Measurements from ENCODE around the gene ZNF839.

Gene ZNF839

DNA sequence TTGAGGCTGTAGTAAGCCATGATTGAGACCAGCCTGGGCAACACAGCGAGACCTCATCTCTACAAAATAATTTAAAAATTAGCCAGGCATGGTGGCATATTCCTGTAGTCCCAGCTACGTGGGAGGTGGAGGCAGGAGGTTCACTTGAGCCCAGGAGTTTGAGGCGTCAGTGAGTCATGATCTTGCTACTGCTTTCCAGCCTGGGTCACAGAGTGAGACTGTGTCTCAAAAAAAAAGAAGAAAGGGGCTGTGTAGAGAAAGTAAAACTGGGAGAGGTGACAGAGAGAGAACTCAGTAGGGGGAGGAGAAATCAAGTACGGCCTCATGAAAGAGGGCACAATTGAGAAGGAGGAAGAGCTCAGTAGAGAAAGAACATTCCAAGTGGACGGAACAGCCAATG, 55.6 kb downstream of the ZNF839 start:
- Histone ChIP-seq H3K4me1 (ENCODE audit: low read length) (no peaks in the 10 kb centered on the region), H3K36me3 (replicated peaks; ENCODE audit: insufficient read depth, low read length) (no peaks in the 10 kb centered on the region), H3K4me3 (ENCODE audit: low read length) (no peak overlapping the region), H3K4me2 (ENCODE audit: low read depth, low read length) (no peak overlapping the region), H3K9me3 (replicated peaks; ENCODE audit: insufficient read depth, low read length) (no peaks in the 10 kb centered on the region), H3F3A (ENCODE audit: insufficient read depth, low read length) (no peaks in the 10 kb centered on the region), H4K20me1 (ENCODE audit: insufficient read depth, low read length) (no peaks in the 10 kb centered on the region), H2AFZ (ENCODE audit: low read length) (no peak overlapping the region), H3K79me2 (ENCODE audit: low read length) (no peaks in the 10 kb centered on the region), H3K27me3 (replicated peaks; ENCODE audit: insufficient read depth, low read length) (no peaks in the 10 kb centered on the region), H3K9me2 (replicated peaks; ENCODE audit: insufficient read depth, low read length) (no peaks in the 10 kb centered on the region), H3K27ac (ENCODE audit: low read length) (no peak overlapping the region), H3K9ac (ENCODE audit: low read length) (no peak overlapping the region)
- TF ChIP-seq EZH2phosphoT487 (IDR thresholded peaks at IDR 0.05; ENCODE audit: low read length) = no peak
- no peak for TF ChIP-seq CTCF (IDR thresholded peaks at IDR 0.05; ENCODE audit: low read length)
- TF ChIP-seq EZH2 (optimal IDR thresholded peaks at IDR 0.05; ENCODE audit: low read depth, low read length) = no peak
- no peak for DNase-seq

DNA sequence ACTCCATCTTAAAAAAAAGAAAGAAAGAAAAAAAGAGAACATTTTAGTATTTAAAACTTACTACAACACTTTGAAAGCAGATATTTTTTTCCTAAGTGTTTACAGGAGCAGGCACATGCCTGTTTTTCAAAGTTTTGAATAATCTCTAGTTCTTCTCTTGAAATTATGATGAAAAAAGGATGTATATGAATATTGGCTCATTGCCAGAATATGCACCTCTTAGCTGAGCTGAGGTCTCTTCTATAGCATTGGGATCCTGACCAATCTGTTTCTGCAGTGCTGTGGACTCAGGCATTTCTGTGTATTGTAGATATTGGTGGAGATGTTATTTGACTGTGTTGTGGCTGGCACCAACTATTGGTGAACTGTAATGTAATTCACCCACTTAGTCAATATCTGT, 58.1 kb downstream of the ZNF839 start:
- no peaks in the 10 kb centered on the region for H3K36me3 ChIP-seq (replicated peaks; ENCODE audit: insufficient read depth, low read length)
- DNase-seq = no peak
- H3K9me3 ChIP-seq (replicated peaks; ENCODE audit: insufficient read depth, low read length) = no peaks in the 10 kb centered on the region
- no peak overlapping the region for H3K4me2 ChIP-seq (ENCODE audit: low read depth, low read length)
- no peak overlapping the region for H2AFZ ChIP-seq (ENCODE audit: low read length)
- TF ChIP-seq EZH2 (optimal IDR thresholded peaks at IDR 0.05; ENCODE audit: low read depth, low read length) = no peak
- TF ChIP-seq CTCF (IDR thresholded peaks at IDR 0.05; ENCODE audit: low read length) = no peak
- no peak for TF ChIP-seq EZH2phosphoT487 (IDR thresholded peaks at IDR 0.05; ENCODE audit: low read length)
- no peaks in the 10 kb centered on the region for H3F3A ChIP-seq (ENCODE audit: insufficient read depth, low read length)
- no peak overlapping the region for H3K4me3 ChIP-seq (ENCODE audit: low read length)
- no peak overlapping the region for H3K27ac ChIP-seq (ENCODE audit: low read length)
- H4K20me1 ChIP-seq (ENCODE audit: insufficient read depth, low read length) = no peaks in the 10 kb centered on the region
- no peak overlapping the region for H3K9ac ChIP-seq (ENCODE audit: low read length)
- no peaks in the 10 kb centered on the region for H3K27me3 ChIP-seq (replicated peaks; ENCODE audit: insufficient read depth, low read length)
- no peaks in the 10 kb centered on the region for H3K79me2 ChIP-seq (ENCODE audit: low read length)
- no peaks in the 10 kb centered on the region for H3K4me1 ChIP-seq (ENCODE audit: low read length)
- H3K9me2 ChIP-seq (replicated peaks; ENCODE audit: insufficient read depth, low read length) = no peaks in the 10 kb centered on the region

- DNase-seq = no peak
- Histone ChIP-seq H4K20me1 (ENCODE audit: insufficient read depth, low read length) (no peaks in the 10 kb centered on the region), H3K79me2 (ENCODE audit: low read length) (no peaks in the 10 kb centered on the region), H3K36me3 (replicated peaks; ENCODE audit: insufficient read depth, low read length) (no peaks in the 10 kb centered on the region), H3K4me3 (ENCODE audit: low read length) (no peak overlapping the region), H3K4me2 (ENCODE audit: low read depth, low read length) (no peak overlapping the region), H3K9ac (ENCODE audit: low read length) (no peak overlapping the region), H2AFZ (ENCODE audit: low read length) (no peak overlapping the region), H3K9me2 (replicated peaks; ENCODE audit: insufficient read depth, low read length) (no peaks in the 10 kb centered on the region), H3K4me1 (ENCODE audit: low read length) (no peaks in the 10 kb centered on the region), H3K9me3 (replicated peaks; ENCODE audit: insufficient read depth, low read length) (no peaks in the 10 kb centered on the region), H3F3A (ENCODE audit: insufficient read depth, low read length) (no peaks in the 10 kb centered on the region), H3K27me3 (replicated peaks; ENCODE audit: insufficient read depth, low read length) (no peaks in the 10 kb centered on the region), H3K27ac (ENCODE audit: low read length) (no peak overlapping the region)
- no peak for TF ChIP-seq CTCF (IDR thresholded peaks at IDR 0.05; ENCODE audit: low read length)
- TF ChIP-seq EZH2 (optimal IDR thresholded peaks at IDR 0.05; ENCODE audit: low read depth, low read length) = no peak
- TF ChIP-seq EZH2phosphoT487 (IDR thresholded peaks at IDR 0.05; ENCODE audit: low read length) = no peak
These were observed 59.3 kb downstream of the ZNF839 start for GRCh38 chr14:102378830-102379229.
